Pancreas (tissue), 10 donors: Measurements from ENCODE around the gene CAPRIN1. TPM values are rescaled to one million over a fixed set of nuclear protein-coding genes. Genes with fewer than 3 reads are reported as not detected.

Experiments used
- ATAC-seq, 4 donors: fragments of 200-7000 bp; cut with Tn5 transposase; one replicate each; pipeline versions ENCODE4 v1.8.0 to v1.9.1; 2020; ENCODE audit warnings: mild to moderate bottlenecking in 4 of 4, moderate library complexity in 4 of 4
- DNase-seq, 6 donors: peaks; one replicate each; pipeline ENCODE4 v3.0.0-alpha.2; 2020
- FAIRE-seq: peaks from 2 replicates; lab custom pipeline; 2012; peaks lifted over from hg19 to GRCh38; lab: Jason Lieb, UNC
- H3K27ac ChIP-seq, 4 donors: fragments of 200-600 bp; sonication (generic); 1 replicate in 3 of 4; 2 replicates in 1 of 4; pipeline versions ENCODE4 v1.5.0 to v1.8.0; 2020
- H3K27me3 ChIP-seq, 4 donors: fragments of 200-600 bp; one replicate each; pipeline ENCODE4 v1.8.0; 2021
- H3K36me3 ChIP-seq, 3 donors: fragments of 200-600 bp; sonication (generic) in 1 of 3; one replicate each; pipeline versions ENCODE4 v1.5.0 to v1.8.0; 2020 to 2021
- H3K4me1 ChIP-seq, 3 donors: fragments of 200-600 bp; one replicate each; pipeline ENCODE4 v1.8.0; 2021
- H3K4me3 ChIP-seq, 4 donors: fragments of 200-600 bp; sonication (generic) in 2 of 4; one replicate each; pipeline versions ENCODE4 v1.5.0 to v1.8.0; 2020 to 2021
- H3K9me3 ChIP-seq, 4 donors: fragments of 200-600 bp; one replicate each; pipeline ENCODE4 v1.8.0; 2021
- CTCF ChIP-seq, 4 donors: fragments of 200-600 bp; sonication (generic) in 3 of 4; IDR thresholded peaks; one replicate each; pipeline versions ENCODE4 v1.5.0 to v1.8.0; 2021; ENCODE audit warnings: antibody characterized with exemption in 4 of 4
- WGBS, 2 donors: extraction: QIAGEN DNeasy Blood & Tissue Kit; methylation state at CpG; one replicate each; pipeline ENCODE4 v1.1.7; 2013; 5-methylcytosine and 5-hydroxymethylcytosine counted together
- intact Hi-C, 3 donors: fragments of 100-400 bp; cut with DNase I; formaldehyde crosslinking; loops; one replicate each; pipeline versions ENCODE4 v1.11.1 to v1.14.2; 2022
- polyA plus RNA-seq, 2 donors: library from polyadenylated mRNA; stranded (reverse); fragments of 200-250 nt; gene quantifications; one replicate each; pipeline ENCODE4 v1.2.3, GENCODE V29; 2013
- total RNA-seq, 6 donors: library from RNA; stranded (reverse); fragmentation: NEBNext Ultra II Directional in 4 of 6; extraction: Animal tissue kit (Norgen Biotek cat#: 25700) in 4 of 6; gene quantifications; one replicate each; pipeline versions ENCODE4 v1.2.1 to v1.2.4, GENCODE V29; 2021 to 2023
- donor health status: healthy with polysubstance abuse.
- donor health status: DM: no; HTN: no; CAD: no; lungs with moderate emphysema.
- donor health status: DM: no; HTN: no; CAD: no.
- donor health status: control.
- donor health status: control.
- donor health status: Bipolar disorder and iron deficiency.
- donor health status: DM: yes; HTN: yes; CAD: no.
- donor health status: DM: no; HTN: no; CAD: no.
- donor health status: DM: no; HTN: no; CAD: no.
- donor health status: DM: yes; HTN: yes; CAD: no.

The CAPRIN1 gene
- total and polyA plus RNA-seq, 8 donors = 33.9 to 116 (median 93.9) TPM

- H3K36me3 ChIP-seq = peaks cover 0 to 29% (median 15%) of the 10 kb centered on the region in 3 donors
- intact Hi-C loops = no loop called here
Measured at GRCh38 chr11:34072041-34072440, 20.5 kb downstream of the CAPRIN1 start.

GRCh38 chr11:34072832-34073231, 21.3 kb downstream of the CAPRIN1 start:
- FAIRE-seq (no peak), ATAC-seq (peak in 2 of 4 donors; percentile 11 to 39), DNase-seq (no peak)
- Histone ChIP-seq H3K9me3 (no peaks in the 10 kb centered on the region), H3K27me3 (no peaks in the 10 kb centered on the region), H3K4me1 (peaks cover 4 to 13% (median 11%) of the 10 kb centered on the region in 3 donors), H3K27ac (no peak overlapping the region), H3K4me3 (no peak overlapping the region), H3K36me3 (peaks cover 0 to 31% (median 15%) of the 10 kb centered on the region in 3 donors)
- TF ChIP-seq CTCF (IDR thresholded peaks at IDR 0.05) = no peak
- intact Hi-C loops = no loop called here
- 53 to 54% methylated on average over 2 of the region's 2 CpGs for WGBS, 2 donors

More at GRCh38 chr11:34072041-34072440, 20.5 kb downstream of the CAPRIN1 start:
- 86% methylated on average over 3 of the region's 3 CpGs for WGBS, 2 donors
- no peak for TF ChIP-seq CTCF (IDR thresholded peaks at IDR 0.05)
- no peak for FAIRE-seq
- no peak for ATAC-seq
- no peaks in the 10 kb centered on the region for H3K27me3 ChIP-seq
- DNase-seq = no peak
- no peak overlapping the region for H3K27ac ChIP-seq
- H3K4me1 ChIP-seq = peaks cover 4 to 18% (median 12%) of the 10 kb centered on the region in 3 donors
- H3K4me3 ChIP-seq = no peak overlapping the region
- H3K9me3 ChIP-seq = no peaks in the 10 kb centered on the region

GRCh38 chr11:34074391-34074790, 22.9 kb downstream of the CAPRIN1 start:
- FAIRE-seq (no peak), ATAC-seq (no peak), DNase-seq (no peak)
- WGBS, 2 donors = 80 to 91% methylated on average over 4 of the region's 4 CpGs
- H3K27me3 ChIP-seq = no peaks in the 10 kb centered on the region
- peaks cover 0 to 2% (median 0%) of the 10 kb centered on the region in 3 donors for H3K4me1 ChIP-seq
- no peak overlapping the region for H3K4me3 ChIP-seq
- no peak for TF ChIP-seq CTCF (IDR thresholded peaks at IDR 0.05)
- intact Hi-C loops = no loop called here
- peaks cover 0 to 45% (median 15%) of the 10 kb centered on the region in 3 donors for H3K36me3 ChIP-seq
- H3K9me3 ChIP-seq = no peaks in the 10 kb centered on the region
- H3K27ac ChIP-seq = peak overlapping the region in 1 of 4 donors; percentile 51

GRCh38 chr11:34075178-34075820, 23.8 kb downstream of the CAPRIN1 start:
- Histone ChIP-seq H3K4me3 (no peak overlapping the region), H3K27ac (peak overlapping the region in 2 of 4 donors; percentile 20 to 51), H3K4me1 (no peaks in the 10 kb centered on the region), H3K27me3 (no peaks in the 10 kb centered on the region), H3K36me3 (peaks cover 0 to 54% (median 19%) of the 10 kb centered on the region in 3 donors), H3K9me3 (no peaks in the 10 kb centered on the region)
- 46 to 51% methylated on average over 2 of the region's 2 CpGs for WGBS, 2 donors
- TF ChIP-seq CTCF (IDR thresholded peaks at IDR 0.05) = no peak
- intact Hi-C loops = no loop called here
- FAIRE-seq (no peak), ATAC-seq (peak in 3 of 4 donors; percentile 38 to 59 (median 40)), DNase-seq (no peak)

- H3K9me3 ChIP-seq = no peaks in the 10 kb centered on the region
- H3K4me1 ChIP-seq = no peaks in the 10 kb centered on the region
- H3K27me3 ChIP-seq = no peaks in the 10 kb centered on the region
- no peak overlapping the region for H3K4me3 ChIP-seq
- intact Hi-C loops = no loop called here
- no peak for TF ChIP-seq CTCF (IDR thresholded peaks at IDR 0.05)
- 86 to 87% methylated on average over 4 of the region's 4 CpGs for WGBS, 2 donors
- no peak for ATAC-seq
- DNase-seq = no peak
- H3K36me3 ChIP-seq = peaks cover 0 to 84% (median 15%) of the 10 kb centered on the region in 3 donors
- no peak for FAIRE-seq
- no peak overlapping the region for H3K27ac ChIP-seq
Measured at GRCh38 chr11:34080609-34081008, 29.1 kb downstream of the CAPRIN1 start.
